LNCAP (cell line): ENCODE data around the gene EHBP1.

Experiments
- CTCF ChIP-seq: fragments of 450-650 bp; IDR thresholded peaks from 2 replicates; pipeline ENCODE4 v1.5.1; 2017; ENCODE audit warnings: mild to moderate bottlenecking

The EHBP1 gene

GRCh38 chr2:62801110-62801509 lies 95.6 kb downstream of the EHBP1 start:
- TF ChIP-seq CTCF = no peak

- TF ChIP-seq CTCF = no peak
These were observed 96.5 kb downstream of the EHBP1 start for GRCh38 chr2:62801814-62802523.

- no peak for TF ChIP-seq CTCF
These were observed 98.4 kb downstream of the EHBP1 start for GRCh38 chr2:62803961-62804360.

GRCh38 chr2:62806231-62806630 lies 100.7 kb downstream of the EHBP1 start:
- no peak for TF ChIP-seq CTCF

GRCh38 chr2:62808554-62808953 lies 103.0 kb downstream of the EHBP1 start:
- TF ChIP-seq CTCF = no peak

- TF ChIP-seq CTCF = no peak
These were observed 105.6 kb downstream of the EHBP1 start for GRCh38 chr2:62811086-62811485.

GRCh38 chr2:62811972-62812371 lies 106.5 kb downstream of the EHBP1 start:
- TF ChIP-seq CTCF = no peak
